ENCODE results near the gene FGD3. TPM values are rescaled to one million over a fixed set of nuclear protein-coding genes. Genes with fewer than 3 reads are reported as not detected.

Gene FGD3
- total RNA-seq, 2 experiments from 2014 or later: 91.0 to 95.7 TPM

DNA sequence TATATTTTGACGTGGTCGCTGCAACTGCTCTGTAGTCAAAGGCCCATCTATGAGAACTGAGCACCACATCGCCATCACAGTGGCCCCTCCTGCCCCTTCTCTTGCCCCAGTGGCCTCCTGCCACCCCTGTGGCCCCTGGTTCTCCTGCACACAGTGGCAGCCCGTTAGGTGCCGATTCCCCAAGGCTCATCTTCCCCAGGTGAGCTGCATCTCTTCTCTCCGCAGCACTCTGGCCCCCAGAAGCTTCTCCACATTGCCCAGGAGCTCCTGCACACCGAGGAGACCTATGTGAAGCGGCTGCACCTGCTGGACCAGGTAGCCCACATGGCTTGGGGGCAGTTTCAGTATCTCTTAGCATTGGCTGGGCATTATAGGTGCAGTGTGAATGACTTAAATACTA is 55.4 kb downstream of the FGD3 start:
- peak overlapping the region; percentile 88 for H3K27ac Mint-ChIP-seq
- POLR2A ChIA-PET: interaction anchor here (0.6 to 4.6 kb wide), 18 partner anchors 13 to 152 kb away, joined by 3 to 47 read pairs (median 6); no protein-coding TSS in a partner anchor
- CTCF ChIA-PET: interaction anchor here (1.0 to 3.2 kb wide), 7 partner anchors 12 to 564 kb away, joined by 3 to 17 read pairs (median 7); no protein-coding TSS in a partner anchor
- H3K4me1 Mint-ChIP-seq (ENCODE audit: low read depth): peaks cover 71% of the 10 kb centered on the region
- H3K4me3 ChIP-seq (ENCODE audit: low read length): no peak overlapping the region
- peaks cover 94% of the 10 kb centered on the region for H3K36me3 Mint-ChIP-seq (ENCODE audit: low read depth)
- peaks cover 0 to 9% of the 10 kb centered on the region in 2 experiments for H3K9me3 ChIP-seq (ENCODE audit: control insufficient read depth in 1 of 2, insufficient read depth in 1 of 2, low read length in 2 of 2)
- H3K4me1 ChIP-seq (ENCODE audit: insufficient read depth, low read length): peaks cover 46% of the 10 kb centered on the region
- H3K4me3 Mint-ChIP-seq: peak overlapping the region; percentile 25
- peak in 1 of 14 experiments; percentile 29 for DNase-seq
- no peak for ATAC-seq (ENCODE audit: poor library complexity)
- H3K27me3 ChIP-seq (ENCODE audit: control insufficient read depth in 1 of 2, insufficient read depth in 2 of 2, low read length in 2 of 2): no peaks in the 10 kb centered on the region
- H3K9me3 Mint-ChIP-seq: peaks cover 3% of the 10 kb centered on the region
- no peaks in the 10 kb centered on the region for H3K27me3 Mint-ChIP-seq
- intact Hi-C loops (cut with DNase I, micrococcal nuclease): loop anchor here (1.0 to 10.0 kb wide), 7 partner anchors 26 to 302 kb away; no protein-coding TSS in a partner anchor
- H3K27ac ChIP-seq (ENCODE audit: low read depth in 1 of 2, low read length in 2 of 2): peak overlapping the region; percentile 13 to 63
- TF ChIP-seq CTCF (IDR thresholded peaks at IDR 0.05): no peak
- peaks cover 55% of the 10 kb centered on the region for H3K36me3 ChIP-seq (ENCODE audit: insufficient read depth, low read length)

GRCh38 chr9:93003552-93004407 is 56.5 kb downstream of the FGD3 start:
- Histone ChIP-seq H3K27ac (ENCODE audit: low read depth in 1 of 2, low read length in 2 of 2) (peak overlapping the region; percentile 7 to 63), H3K36me3 (ENCODE audit: insufficient read depth, low read length) (peaks cover 66% of the 10 kb centered on the region), H3K9me3 (ENCODE audit: control insufficient read depth in 1 of 2, insufficient read depth in 1 of 2, low read length in 2 of 2) (peaks cover 0 to 9% of the 10 kb centered on the region in 2 experiments), H3K4me3 (ENCODE audit: low read length) (no peak overlapping the region), H3K4me1 (ENCODE audit: insufficient read depth, low read length) (peaks cover 48% of the 10 kb centered on the region), H3K27me3 (ENCODE audit: control insufficient read depth in 1 of 2, insufficient read depth in 2 of 2, low read length in 2 of 2) (no peaks in the 10 kb centered on the region)
- ATAC-seq (ENCODE audit: poor library complexity) (peak; percentile 77), DNase-seq (peak; percentile 47 to 85 (median 56))
- H3K4me3 Mint-ChIP-seq: peak overlapping the region; percentile 71
- no peaks in the 10 kb centered on the region for H3K9me3 Mint-ChIP-seq
- intact Hi-C loops (cut with DNase I, micrococcal nuclease): loop anchor here (1.0 to 10.0 kb wide), 7 partner anchors 25 to 301 kb away; no protein-coding TSS in a partner anchor
- ChIA-PET POLR2A (interaction anchor here (0.5 to 4.6 kb wide), 24 partner anchors 12 to 153 kb away, joined by 3 to 47 read pairs (median 4); partner anchors contain the start of gene FGD3), CTCF (interaction anchor here (0.8 to 3.2 kb wide), 28 partner anchors 11 to 563 kb away, joined by 3 to 18 read pairs (median 6); partner anchors contain the start of genes CARD19 and NINJ1)
- TF ChIP-seq CTCF (IDR thresholded peaks at IDR 0.05): peak; percentile 79
- H3K4me1 Mint-ChIP-seq (ENCODE audit: low read depth): peaks cover 65% of the 10 kb centered on the region
- peak overlapping the region; percentile 88 for H3K27ac Mint-ChIP-seq
- H3K36me3 Mint-ChIP-seq (ENCODE audit: low read depth): peaks cover 94% of the 10 kb centered on the region
- no peaks in the 10 kb centered on the region for H3K27me3 Mint-ChIP-seq

DNA sequence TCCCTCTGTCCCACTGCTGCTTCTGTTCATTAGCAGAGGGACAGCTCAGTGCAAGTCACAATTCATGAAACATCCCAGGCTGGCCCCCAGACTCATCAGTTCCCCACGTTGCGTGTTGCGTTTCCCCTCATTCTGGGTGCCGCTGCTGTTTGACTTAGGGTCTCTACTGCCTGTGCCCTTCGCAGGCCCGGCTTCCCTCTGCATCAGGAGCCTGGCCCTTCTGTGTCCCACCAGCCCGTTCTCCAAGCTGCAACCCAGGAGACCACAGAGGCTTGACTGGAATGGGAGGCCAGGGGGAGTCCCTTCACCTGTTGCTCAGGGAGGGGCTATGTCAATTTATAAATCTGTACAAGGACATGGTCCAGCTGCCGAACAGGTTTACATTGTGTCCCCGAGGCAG is 57.2 kb downstream of the FGD3 start:
- Mint-ChIP-seq H3K27ac (peak overlapping the region; percentile 88), H3K9me3 (no peaks in the 10 kb centered on the region), H3K4me3 (no peak overlapping the region), H3K27me3 (no peaks in the 10 kb centered on the region), H3K36me3 (ENCODE audit: low read depth) (peaks cover 96% of the 10 kb centered on the region), H3K4me1 (ENCODE audit: low read depth) (peaks cover 59% of the 10 kb centered on the region)
- intact Hi-C loops (cut with DNase I, micrococcal nuclease): loop anchor here (5.0 to 10.0 kb wide), 4 partner anchors 42 to 300 kb away; no protein-coding TSS in a partner anchor
- Histone ChIP-seq H3K36me3 (ENCODE audit: insufficient read depth, low read length) (peaks cover 69% of the 10 kb centered on the region), H3K9me3 (ENCODE audit: control insufficient read depth in 1 of 2, insufficient read depth in 1 of 2, low read length in 2 of 2) (peaks cover 0 to 2% of the 10 kb centered on the region in 2 experiments), H3K27me3 (ENCODE audit: control insufficient read depth in 1 of 2, insufficient read depth in 2 of 2, low read length in 2 of 2) (no peaks in the 10 kb centered on the region), H3K4me3 (ENCODE audit: low read length) (no peak overlapping the region), H3K27ac (ENCODE audit: low read depth in 1 of 2, low read length in 2 of 2) (peak overlapping the region in 1 of 2 donors; percentile 52), H3K4me1 (ENCODE audit: insufficient read depth, low read length) (peaks cover 49% of the 10 kb centered on the region)
- no peak for ATAC-seq (ENCODE audit: poor library complexity)
- ChIA-PET CTCF (interaction anchor here (1.2 to 3.2 kb wide), 19 partner anchors 10 to 104 kb away, joined by 3 to 18 read pairs (median 6); partner anchors contain the start of gene CARD19), POLR2A (interaction anchor here (1.0 to 4.6 kb wide), 8 partner anchors 11 to 60 kb away, joined by 3 to 47 read pairs (median 10); partner anchors contain the start of gene FGD3)
- TF ChIP-seq CTCF (IDR thresholded peaks at IDR 0.05): no peak
- peak in 2 of 14 experiments; percentile 16 to 25 for DNase-seq
